Common myeloid progenitor, CD34-positive (primary cell): ENCODE results near the gene SART3. TPM values are rescaled to one million over a fixed set of nuclear protein-coding genes. Genes with fewer than 3 reads are reported as not detected.
A peak's percentile ranks its signal among the peaks of the same experiment; 100 is the strongest.

ENCODE experiments used
- CTCF ChIA-PET: fragments of 350-600 bp; sonication (Branson Sonifier 250); formaldehyde crosslinking; loops from one replicate; lab custom pipeline; 2021; ENCODE audit warnings: antibody characterized with exemption; lab: Charles Lee
- POLR2A ChIA-PET: fragments of 350-600 bp; sonication (Branson Sonifier 250); formaldehyde crosslinking; loops from one replicate; lab custom pipeline; 2021; ENCODE audit warnings: antibody characterized with exemption; lab: Charles Lee
- DNase-seq, 3 donors: peaks; one replicate each; pipeline versions ENCODE4 v3.0.0 to v3.0.0-alpha.2; 2013
- H3K27ac ChIP-seq, 2 experiments: 1 replicate in 1 of 2; 2 replicates in 1 of 2; pipeline ENCODE4 v1.7.0; 2013; ENCODE audit warnings: inconsistent platforms in 2 of 2, low read length in 2 of 2, mild to moderate bottlenecking in 2 of 2, low read depth in 1 of 2, moderate library complexity in 1 of 2; ENCODE audit not compliant: severe bottlenecking in 2 of 2, insufficient read depth in 1 of 2, poor library complexity in 1 of 2
- H3K27me3 ChIP-seq, 5 experiments: replicated peaks in 2 of 5; 1 replicate in 3 of 5; 2 replicates in 2 of 5; pipeline versions ENCODE4 v1.6.1 to v1.7.0; 2013; ENCODE audit warnings: low read length in 4 of 5, mild to moderate bottlenecking in 2 of 5, moderate library complexity in 2 of 5, inconsistent platforms in 1 of 5; ENCODE audit not compliant: insufficient read depth in 5 of 5, control insufficient read depth in 4 of 5
- H3K36me3 ChIP-seq, 4 experiments: 1 replicate in 2 of 4; 2 replicates in 2 of 4; pipeline versions ENCODE4 v1.6.1 to v1.7.0; 2013; ENCODE audit warnings: low read length in 3 of 4, control low read depth in 1 of 4, mild to moderate bottlenecking in 1 of 4; ENCODE audit not compliant: control insufficient read depth in 4 of 4, insufficient read depth in 4 of 4
- H3K4me1 ChIP-seq, 4 experiments: 1 replicate in 3 of 4; 2 replicates in 1 of 4; pipeline versions ENCODE4 v1.6.1 to v1.7.1; 2013; ENCODE audit warnings: low read length in 3 of 4, mild to moderate bottlenecking in 3 of 4, control low read depth in 1 of 4, inconsistent platforms in 1 of 4, moderate library complexity in 1 of 4; ENCODE audit not compliant: control insufficient read depth in 4 of 4, insufficient read depth in 4 of 4; ENCODE audit errors: control extremely low read depth in 1 of 4
- H3K4me3 ChIP-seq, 7 experiments: 1 replicate in 4 of 7; 2 replicates in 3 of 7; pipeline versions ENCODE4 v1.5.1 to v1.7.0; 2013; ENCODE audit warnings: mild to moderate bottlenecking in 7 of 7, low read length in 6 of 7, moderate library complexity in 6 of 7, inconsistent platforms in 2 of 7, low read depth in 2 of 7, control low read depth in 1 of 7; ENCODE audit not compliant: insufficient read depth in 4 of 7, control insufficient read depth in 1 of 7; ENCODE audit errors: extremely low read depth in 1 of 7
- H3K9me3 ChIP-seq, 5 experiments: 1 replicate in 4 of 5; 2 replicates in 1 of 5; pipeline versions ENCODE4 v1.6.1 to v1.7.1; 2013; ENCODE audit warnings: low read length in 4 of 5, mild to moderate bottlenecking in 2 of 5, inconsistent platforms in 1 of 5, low read depth in 1 of 5, moderate library complexity in 1 of 5; ENCODE audit not compliant: control insufficient read depth in 4 of 5, insufficient read depth in 2 of 5; ENCODE audit errors: control extremely low read depth in 1 of 5
- WGBS: methylation state at CpG from one replicate; pipeline ENCODE4 v1.1.5; 2013; ENCODE audit not compliant: insufficient coverage; 5-methylcytosine and 5-hydroxymethylcytosine counted together
- polyA plus RNA-seq: library from polyadenylated mRNA; unstranded; fragments of 120-200 nt; gene quantifications from one replicate; pipeline ENCODE4 v1.2.1, GENCODE V29; 2013

The SART3 gene
- 26.8 TPM for polyA plus RNA-seq

- peak within 1 kb of the TSS; percentile 96 to 99 for H3K27ac ChIP-seq
- no peaks in the 10 kb centered on the region for H3K9me3 ChIP-seq
- peaks cover 4 to 31% (median 17%) of the 10 kb centered on the region in 4 experiments for H3K36me3 ChIP-seq
- POLR2A ChIA-PET = no interaction called here
- 0% methylated on average over 48 of the region's 57 CpGs for WGBS
- CTCF ChIA-PET = interaction anchor here (1.0 to 20.3 kb wide), 7 partner anchors 9 to 390 kb away, joined by 3 to 591 read pairs (median 3); partner anchors contain the start of gene SELPLG
- no peaks in the 10 kb centered on the region for H3K27me3 ChIP-seq
- peak within 1 kb of the TSS; percentile 90 to 100 (median 99) for H3K4me3 ChIP-seq
- DNase-seq = peak; percentile 92 to 93 (median 92)
- peaks cover 35 to 64% (median 53%) of the 10 kb centered on the region in 4 experiments for H3K4me1 ChIP-seq
These were observed at the start of gene SART3 for GRCh38 chr12:108560752-108561719. Gene SART3, minus strand, starts transcription at chr12:108561173. Its CDS starts 19 bp downstream, at chr12:108561154.

GRCh38 chr12:108610336-108610815 lies 49.4 kb upstream of the SART3 start:
- DNase-seq = no peak
- H3K36me3 ChIP-seq = no peaks in the 10 kb centered on the region
- ChIA-PET CTCF (interaction anchor here (0.5 to 30.5 kb wide), 6 partner anchors 14 to 497 kb away, joined by 3 to 591 read pairs (median 4); partner anchors contain the start of genes ISCU and SART3), POLR2A (no interaction called here)
- no peak overlapping the region for H3K4me3 ChIP-seq
- no peak overlapping the region for H3K27ac ChIP-seq
- 96% methylated on average over 7 of the region's 8 CpGs for WGBS
- peaks cover 0 to 18% (median 14%) of the 10 kb centered on the region in 4 experiments for H3K4me1 ChIP-seq
- H3K27me3 ChIP-seq = no peaks in the 10 kb centered on the region
- H3K9me3 ChIP-seq = no peaks in the 10 kb centered on the region

- 28% methylated on average over 21 of the region's 21 CpGs for WGBS
- Histone ChIP-seq H3K9me3 (no peaks in the 10 kb centered on the region), H3K4me3 (peak overlapping the region in 3 of 7 experiments; percentile 13 to 26 (median 23)), H3K27me3 (no peaks in the 10 kb centered on the region), H3K4me1 (peaks cover 0 to 18% (median 14%) of the 10 kb centered on the region in 4 experiments), H3K36me3 (no peaks in the 10 kb centered on the region), H3K27ac (no peak overlapping the region)
- CTCF ChIA-PET = interaction anchor here (0.8 to 30.5 kb wide), 6 partner anchors 8 to 54 kb away, joined by 3 to 591 read pairs (median 4); partner anchors contain the start of genes ISCU and SART3
- POLR2A ChIA-PET = no interaction called here
- DNase-seq = peak in 2 of 3 donors; percentile 83 to 87
These were observed 48.8 kb upstream of the SART3 start for GRCh38 chr12:108609537-108610335.

- Histone ChIP-seq H3K9me3 (no peaks in the 10 kb centered on the region), H3K4me1 (peaks cover 0 to 18% (median 14%) of the 10 kb centered on the region in 4 experiments), H3K36me3 (no peaks in the 10 kb centered on the region), H3K27me3 (no peaks in the 10 kb centered on the region), H3K4me3 (no peak overlapping the region), H3K27ac (no peak overlapping the region)
- ChIA-PET POLR2A (no interaction called here), CTCF (interaction anchor here (1.0 to 30.5 kb wide), 3 partner anchors 9 to 40 kb away, joined by 3 to 591 read pairs (median 32); partner anchors contain the start of genes ISCU and SART3)
- WGBS = 96% methylated on average over 5 of the region's 5 CpGs
- no peak for DNase-seq
These were observed 47.6 kb upstream of the SART3 start for GRCh38 chr12:108608616-108609015.

GRCh38 chr12:108607981-108608600 lies 47.1 kb upstream of the SART3 start:
- POLR2A ChIA-PET = no interaction called here
- 100% methylated on average over 10 of the region's 10 CpGs for WGBS
- H3K27ac ChIP-seq = no peak overlapping the region

GRCh38 chr12:108606492-108606891 lies 45.5 kb upstream of the SART3 start:
- CTCF ChIA-PET = interaction anchor here (4.0 kb wide), 1 partner anchor 11 kb away, joined by 32 read pairs; no protein-coding TSS in a partner anchor

More at GRCh38 chr12:108607981-108608600, 47.1 kb upstream of the SART3 start:
- CTCF ChIA-PET = interaction anchor here (1.0 to 30.5 kb wide), 4 partner anchors 9 to 40 kb away, joined by 3 to 591 read pairs (median 18); partner anchors contain the start of genes ISCU and SART3
- no peaks in the 10 kb centered on the region for H3K36me3 ChIP-seq
- no peaks in the 10 kb centered on the region for H3K27me3 ChIP-seq
- DNase-seq = no peak
- peaks cover 0 to 18% (median 12%) of the 10 kb centered on the region in 4 experiments for H3K4me1 ChIP-seq
- no peak overlapping the region for H3K4me3 ChIP-seq
- no peaks in the 10 kb centered on the region for H3K9me3 ChIP-seq

More at GRCh38 chr12:108606492-108606891, 45.5 kb upstream of the SART3 start:
- Histone ChIP-seq H3K36me3 (no peaks in the 10 kb centered on the region), H3K4me3 (no peak overlapping the region), H3K27me3 (no peaks in the 10 kb centered on the region), H3K9me3 (no peaks in the 10 kb centered on the region), H3K4me1 (peaks cover 0 to 18% (median 11%) of the 10 kb centered on the region in 4 experiments), H3K27ac (no peak overlapping the region)
- POLR2A ChIA-PET = no interaction called here
- no peak for DNase-seq
- WGBS = 98% methylated on average over 5 of the region's 9 CpGs
